ENCODE results near the gene TRIML1.

Gene TRIML1

GRCh38 chr4:188139141-188139540, at the start of gene TRIML1:
Gene TRIML1, plus strand, starts transcription at chr4:188139441. Its CDS starts 118 bp downstream, at chr4:188139559.
- no peak for DNase-seq (ENCODE audit: low read depth in 2 of 2)

- no peak for DNase-seq (ENCODE audit: low read depth in 2 of 2)
Observed at GRCh38 chr4:188092824-188093223, 46.4 kb upstream of the TRIML1 start.

GRCh38 chr4:188106454-188106853, 32.8 kb upstream of the TRIML1 start:
- no peak for DNase-seq (ENCODE audit: low read depth in 2 of 2)

GRCh38 chr4:188107931-188108843, 31.1 kb upstream of the TRIML1 start:
- DNase-seq (ENCODE audit: low read depth in 2 of 2) = no peak

GRCh38 chr4:188109157-188109755, 30.0 kb upstream of the TRIML1 start, which contains the start of gene TRIML2:
Gene TRIML2, minus strand, starts transcription at chr4:188109603. Its CDS starts 4,235 bp downstream, at chr4:188105368.
- DNase-seq (ENCODE audit: low read depth in 2 of 2) = no peak

GRCh38 chr4:188110036-188110435, 29.2 kb upstream of the TRIML1 start:
- DNase-seq (ENCODE audit: low read depth in 2 of 2) = no peak

GRCh38 chr4:188110741-188111471, 28.3 kb upstream of the TRIML1 start:
- DNase-seq (ENCODE audit: low read depth in 2 of 2) = no peak

GRCh38 chr4:188111955-188112354, 27.3 kb upstream of the TRIML1 start:
- no peak for DNase-seq (ENCODE audit: low read depth in 2 of 2)

- no peak for DNase-seq (ENCODE audit: low read depth in 2 of 2)
Observed at GRCh38 chr4:188113156-188113555, 26.1 kb upstream of the TRIML1 start.

GRCh38 chr4:188117631-188118324, 21.5 kb upstream of the TRIML1 start:
- DNase-seq (ENCODE audit: low read depth in 2 of 2) = no peak

- no peak for DNase-seq (ENCODE audit: low read depth in 2 of 2)
Observed at GRCh38 chr4:188121530-188121929, 17.7 kb upstream of the TRIML1 start.

- no peak for DNase-seq (ENCODE audit: low read depth in 2 of 2)
Observed at GRCh38 chr4:188127214-188127874, 11.9 kb upstream of the TRIML1 start.

- DNase-seq (ENCODE audit: low read depth in 2 of 2) = no peak
Observed at GRCh38 chr4:188130355-188130754, 8.9 kb upstream of the TRIML1 start.

- no peak for DNase-seq (ENCODE audit: low read depth in 2 of 2)
Observed at GRCh38 chr4:188132232-188132631, 7.0 kb upstream of the TRIML1 start.

- DNase-seq (ENCODE audit: low read depth in 2 of 2) = no peak
Observed at GRCh38 chr4:188138227-188138626, 1.0 kb upstream of the TRIML1 start.

- no peak for DNase-seq (ENCODE audit: low read depth in 2 of 2)
Observed at GRCh38 chr4:188139671-188140070, 430 bp downstream of the TRIML1 start.

GRCh38 chr4:188143731-188144130, 4.5 kb downstream of the TRIML1 start:
- no peak for DNase-seq (ENCODE audit: low read depth in 2 of 2)

GRCh38 chr4:188145601-188146000, 6.4 kb downstream of the TRIML1 start:
- no peak for DNase-seq (ENCODE audit: low read depth in 2 of 2)

- no peak for DNase-seq (ENCODE audit: low read depth in 2 of 2)
Observed at GRCh38 chr4:188146618-188147017, 7.4 kb downstream of the TRIML1 start.

GRCh38 chr4:188147176-188147575, 7.9 kb downstream of the TRIML1 start:
- DNase-seq (ENCODE audit: low read depth in 2 of 2) = no peak

GRCh38 chr4:188147776-188148175, 8.5 kb downstream of the TRIML1 start:
- DNase-seq (ENCODE audit: low read depth in 2 of 2) = no peak
